Measurements from ENCODE around the gene SPINK8. TPM values are rescaled to one million over a fixed set of nuclear protein-coding genes. Genes with fewer than 3 reads are reported as not detected.

SPINK8 gene
- total and polyA plus RNA-seq, 2 donors (not counting 1 experiment from before 2014, with no cell fraction given), result not detected

- no peak for DNase-seq (ENCODE audit: low read depth in 2 of 2)
- no peaks in the 10 kb centered on the region for H3K36me3 ChIP-seq (ENCODE audit: control insufficient read depth, insufficient read depth, low read length)
- H2AFZ ChIP-seq (ENCODE audit: low read length), result no peak overlapping the region
- H3K27ac ChIP-seq (ENCODE audit: insufficient read depth, low read length), result no peak overlapping the region
- no peaks in the 10 kb centered on the region for H3K27me3 ChIP-seq (ENCODE audit: control insufficient read depth, insufficient read depth, low read length)
- H3K4me2 ChIP-seq (ENCODE audit: extremely low read depth, insufficient read depth, low read length), result no peak overlapping the region
- H4K20me1 ChIP-seq (ENCODE audit: control insufficient read depth, extremely low read depth, insufficient read depth, low read length), result no peaks in the 10 kb centered on the region
- H3K4me1 ChIP-seq (ENCODE audit: control insufficient read depth, extremely low read depth, insufficient read depth, low read length), result no peaks in the 10 kb centered on the region
- no peak overlapping the region for H3K9ac ChIP-seq (ENCODE audit: insufficient read depth, low read length)
- no peaks in the 10 kb centered on the region for H3K9me3 ChIP-seq (ENCODE audit: control insufficient read depth, insufficient read depth, low read depth, low read length)
- no peak overlapping the region for H3K4me3 ChIP-seq (replicated peaks in 1 of 4; ENCODE audit: control extremely low read depth in 1 of 4, insufficient read depth in 1 of 4, low read depth in 3 of 4, low read length in 4 of 4)
- no peaks in the 10 kb centered on the region for H3K79me2 ChIP-seq (ENCODE audit: control insufficient read depth, insufficient read depth, low read length)
- TF ChIP-seq EZH2 (IDR thresholded peaks at IDR 0.05; ENCODE audit: low read length, missing control alignments), result no peak
- TF ChIP-seq, protein P1, sequence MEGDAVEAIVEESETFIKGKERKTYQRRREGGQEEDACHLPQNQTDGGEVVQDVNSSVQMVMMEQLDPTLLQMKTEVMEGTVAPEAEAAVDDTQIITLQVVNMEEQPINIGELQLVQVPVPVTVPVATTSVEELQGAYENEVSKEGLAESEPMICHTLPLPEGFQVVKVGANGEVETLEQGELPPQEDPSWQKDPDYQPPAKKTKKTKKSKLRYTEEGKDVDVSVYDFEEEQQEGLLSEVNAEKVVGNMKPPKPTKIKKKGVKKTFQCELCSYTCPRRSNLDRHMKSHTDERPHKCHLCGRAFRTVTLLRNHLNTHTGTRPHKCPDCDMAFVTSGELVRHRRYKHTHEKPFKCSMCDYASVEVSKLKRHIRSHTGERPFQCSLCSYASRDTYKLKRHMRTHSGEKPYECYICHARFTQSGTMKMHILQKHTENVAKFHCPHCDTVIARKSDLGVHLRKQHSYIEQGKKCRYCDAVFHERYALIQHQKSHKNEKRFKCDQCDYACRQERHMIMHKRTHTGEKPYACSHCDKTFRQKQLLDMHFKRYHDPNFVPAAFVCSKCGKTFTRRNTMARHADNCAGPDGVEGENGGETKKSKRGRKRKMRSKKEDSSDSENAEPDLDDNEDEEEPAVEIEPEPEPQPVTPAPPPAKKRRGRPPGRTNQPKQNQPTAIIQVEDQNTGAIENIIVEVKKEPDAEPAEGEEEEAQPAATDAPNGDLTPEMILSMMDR (conservative IDR thresholded peaks at IDR 0.05 in 1 of 2, IDR thresholded peaks at IDR 0.05 in 1 of 2; ENCODE audit: low read depth in 1 of 2, low read length in 2 of 2), result no peak
These were observed 33.7 kb upstream of the SPINK8 start for GRCh38 chr3:48367201-48367600.

DNA sequence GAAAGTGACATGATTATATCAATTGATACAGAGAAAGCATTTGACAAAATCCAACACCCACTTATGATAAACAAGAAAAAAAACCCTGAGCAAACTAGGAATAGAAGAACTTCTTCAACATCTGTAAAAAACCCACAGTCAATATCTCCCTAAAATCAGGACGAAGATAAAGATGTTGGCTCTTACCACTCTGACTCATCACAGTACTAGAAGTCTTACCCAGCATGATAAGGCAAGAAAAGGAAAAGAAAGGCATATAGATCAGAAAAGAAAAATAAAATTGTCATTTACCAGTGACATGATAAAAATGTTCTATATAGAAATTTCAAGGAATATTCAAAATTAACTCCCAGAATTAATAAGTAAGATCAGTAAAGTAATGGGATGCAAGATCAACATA lies 31.4 kb upstream of the SPINK8 start:
- H4K20me1 ChIP-seq (ENCODE audit: control insufficient read depth, extremely low read depth, insufficient read depth, low read length), result no peaks in the 10 kb centered on the region
- no peak overlapping the region for H3K4me2 ChIP-seq (ENCODE audit: extremely low read depth, insufficient read depth, low read length)
- no peak overlapping the region for H3K27ac ChIP-seq (ENCODE audit: insufficient read depth, low read length)
- no peaks in the 10 kb centered on the region for H3K79me2 ChIP-seq (ENCODE audit: control insufficient read depth, insufficient read depth, low read length)
- DNase-seq (ENCODE audit: low read depth in 2 of 2), result no peak
- H2AFZ ChIP-seq (ENCODE audit: low read length), result no peak overlapping the region
- H3K9ac ChIP-seq (ENCODE audit: insufficient read depth, low read length), result no peak overlapping the region
- TF ChIP-seq, protein P1 (conservative IDR thresholded peaks at IDR 0.05 in 1 of 2, IDR thresholded peaks at IDR 0.05 in 1 of 2; ENCODE audit: low read depth in 1 of 2, low read length in 2 of 2), result no peak
- TF ChIP-seq EZH2 (IDR thresholded peaks at IDR 0.05; ENCODE audit: low read length, missing control alignments), result no peak
- no peaks in the 10 kb centered on the region for H3K4me1 ChIP-seq (ENCODE audit: control insufficient read depth, extremely low read depth, insufficient read depth, low read length)
- H3K27me3 ChIP-seq (ENCODE audit: control insufficient read depth, insufficient read depth, low read length), result no peaks in the 10 kb centered on the region
- no peaks in the 10 kb centered on the region for H3K36me3 ChIP-seq (ENCODE audit: control insufficient read depth, insufficient read depth, low read length)
- no peaks in the 10 kb centered on the region for H3K9me3 ChIP-seq (ENCODE audit: control insufficient read depth, insufficient read depth, low read depth, low read length)
- H3K4me3 ChIP-seq (replicated peaks in 1 of 4; ENCODE audit: control extremely low read depth in 1 of 4, insufficient read depth in 1 of 4, low read depth in 3 of 4, low read length in 4 of 4), result no peak overlapping the region

- Histone ChIP-seq H3K27ac (ENCODE audit: insufficient read depth, low read length) (no peak overlapping the region), H3K9me3 (ENCODE audit: control insufficient read depth, insufficient read depth, low read depth, low read length) (no peaks in the 10 kb centered on the region), H3K79me2 (ENCODE audit: control insufficient read depth, insufficient read depth, low read length) (no peaks in the 10 kb centered on the region), H3K4me2 (ENCODE audit: extremely low read depth, insufficient read depth, low read length) (no peak overlapping the region), H2AFZ (ENCODE audit: low read length) (no peak overlapping the region), H3K4me3 (replicated peaks in 1 of 4; ENCODE audit: control extremely low read depth in 1 of 4, insufficient read depth in 1 of 4, low read depth in 3 of 4, low read length in 4 of 4) (no peak overlapping the region), H4K20me1 (ENCODE audit: control insufficient read depth, extremely low read depth, insufficient read depth, low read length) (no peaks in the 10 kb centered on the region), H3K9ac (ENCODE audit: insufficient read depth, low read length) (no peak overlapping the region), H3K4me1 (ENCODE audit: control insufficient read depth, extremely low read depth, insufficient read depth, low read length) (no peaks in the 10 kb centered on the region), H3K36me3 (ENCODE audit: control insufficient read depth, insufficient read depth, low read length) (no peaks in the 10 kb centered on the region), H3K27me3 (ENCODE audit: control insufficient read depth, insufficient read depth, low read length) (no peaks in the 10 kb centered on the region)
- no peak for DNase-seq (ENCODE audit: low read depth in 2 of 2)
- TF ChIP-seq EZH2 (IDR thresholded peaks at IDR 0.05; ENCODE audit: low read length, missing control alignments), result no peak
- TF ChIP-seq, protein P1 (conservative IDR thresholded peaks at IDR 0.05 in 1 of 2, IDR thresholded peaks at IDR 0.05 in 1 of 2; ENCODE audit: low read depth in 1 of 2, low read length in 2 of 2), result no peak
These were observed 28.5 kb upstream of the SPINK8 start for GRCh38 chr3:48361928-48362327.
